GM19351 (cell line): Measurements from ENCODE around the gene TK2.

Experiments
- ATAC-seq: cut with Tn5 transposase; IDR thresholded peaks from one replicate; pipeline ENCODE4 v1.9.1; 2021; ENCODE audit warnings: mild to moderate bottlenecking, moderate library complexity; ENCODE audit not compliant: unreplicated experiment

Gene TK2

DNA sequence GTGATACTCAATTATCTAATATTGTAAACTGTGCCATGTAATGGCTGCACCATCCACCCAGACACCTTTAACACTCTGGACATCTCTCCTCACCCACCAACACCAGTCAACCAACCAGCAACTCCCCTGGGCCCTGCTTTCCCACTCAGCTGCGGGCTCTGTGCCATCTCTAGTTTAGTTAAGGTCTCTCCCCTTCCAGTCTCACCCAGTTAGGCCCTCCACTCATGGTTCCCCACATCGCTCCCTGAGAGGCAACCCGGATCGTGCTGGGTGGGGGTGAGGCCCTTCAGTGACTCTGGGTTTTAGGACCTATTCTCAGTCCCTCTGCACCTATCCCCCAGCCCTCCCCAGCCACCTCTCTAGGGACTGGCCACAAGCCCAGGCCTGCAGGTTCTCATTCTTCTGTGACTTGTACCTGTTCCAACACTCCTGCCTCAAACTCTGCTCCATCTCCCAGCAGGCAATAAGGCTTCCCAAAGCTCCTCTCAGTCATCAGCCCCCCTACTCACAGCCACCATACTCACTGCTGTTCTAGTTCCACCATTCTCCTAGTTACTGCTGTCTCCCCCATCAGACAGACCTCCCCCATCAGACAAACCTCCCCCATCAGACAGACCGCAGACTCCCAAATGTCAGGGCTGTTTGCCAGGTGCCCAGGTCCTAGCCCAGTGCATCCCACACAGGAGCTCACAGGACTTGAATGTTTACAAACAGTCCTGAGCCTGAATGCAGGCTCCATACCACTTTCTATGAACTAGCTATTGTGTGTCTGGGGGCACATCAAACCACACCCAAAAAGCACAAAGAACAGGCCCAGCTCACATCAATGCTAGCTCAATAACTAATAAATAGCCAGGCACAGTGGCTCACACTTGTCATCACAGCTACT is 2.6 kb downstream of the TK2 start:
- ATAC-seq, result no peak

DNA sequence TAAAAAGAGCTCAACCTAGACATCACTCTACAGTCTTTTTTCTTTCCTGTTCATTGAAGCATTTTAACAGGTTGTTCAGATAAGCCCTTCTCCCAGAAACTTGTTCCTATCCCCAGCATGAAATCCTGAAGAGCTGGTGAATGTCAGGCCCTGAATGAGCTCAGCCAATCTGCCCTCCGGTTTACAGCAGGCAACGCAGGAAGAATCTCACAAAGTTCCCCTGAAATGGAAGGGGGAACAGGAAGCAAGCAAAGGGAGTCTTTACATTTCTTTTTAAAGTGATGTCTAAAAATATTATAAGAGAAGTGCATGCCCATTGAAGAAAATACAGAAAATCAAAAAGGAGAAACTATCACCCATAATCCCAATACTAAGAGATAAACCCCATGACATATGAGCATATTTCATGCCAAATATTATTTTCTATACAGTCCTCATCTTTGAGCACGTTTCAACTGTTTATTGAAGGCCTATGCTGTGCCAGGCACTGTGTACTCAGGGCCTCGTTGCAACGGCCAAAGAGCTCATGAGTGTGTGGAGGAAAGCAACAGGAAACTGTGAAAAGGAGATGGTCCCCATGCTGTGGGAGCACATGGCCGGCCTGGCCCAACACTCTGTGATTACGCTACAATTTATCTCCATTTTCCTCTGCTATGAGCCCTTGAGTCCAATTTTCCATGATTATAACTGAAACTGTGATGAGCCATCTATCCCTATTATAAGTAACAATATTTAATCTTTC is 5.7 kb downstream of the TK2 start:
- ATAC-seq, result no peak

DNA sequence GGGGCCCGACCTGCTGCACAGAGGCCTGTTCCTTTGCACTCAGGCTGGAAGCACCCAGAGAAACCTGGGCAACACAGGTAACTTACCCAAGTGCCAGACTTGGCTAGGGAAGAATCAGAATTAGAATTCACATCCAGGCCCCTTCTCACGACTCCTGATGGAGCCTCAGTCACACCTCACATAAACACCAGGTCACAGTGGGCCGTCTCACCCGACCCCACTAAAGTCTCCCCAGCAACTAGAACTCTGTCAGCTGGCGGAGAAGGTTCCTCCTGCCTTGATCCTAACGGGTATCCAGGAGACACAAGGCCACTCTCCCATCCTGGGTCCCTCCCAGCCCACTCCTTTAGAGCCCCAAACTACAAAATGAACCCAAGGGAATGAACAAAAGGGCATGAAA is 6.4 kb downstream of the TK2 start:
- ATAC-seq, result no peak

DNA sequence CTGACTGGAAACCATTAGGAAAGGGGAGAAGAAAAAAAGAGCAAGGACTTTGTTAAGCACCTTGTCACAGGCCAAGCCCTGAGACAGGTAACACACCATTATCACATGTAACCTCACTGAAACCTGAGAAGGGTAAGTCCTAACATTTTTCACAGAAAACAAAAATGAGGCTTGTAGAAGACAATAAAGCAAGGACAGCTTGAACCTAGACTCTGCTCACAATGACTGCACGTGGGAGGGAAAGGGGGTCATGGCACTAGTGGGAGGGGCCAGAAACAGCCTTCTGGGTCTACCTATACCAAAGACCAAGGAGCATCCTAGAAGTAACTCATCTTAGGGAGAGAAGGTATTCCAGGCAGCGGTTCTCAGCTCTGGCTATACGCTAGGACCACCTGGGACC is 7.5 kb downstream of the TK2 start:
- no peak for ATAC-seq

DNA sequence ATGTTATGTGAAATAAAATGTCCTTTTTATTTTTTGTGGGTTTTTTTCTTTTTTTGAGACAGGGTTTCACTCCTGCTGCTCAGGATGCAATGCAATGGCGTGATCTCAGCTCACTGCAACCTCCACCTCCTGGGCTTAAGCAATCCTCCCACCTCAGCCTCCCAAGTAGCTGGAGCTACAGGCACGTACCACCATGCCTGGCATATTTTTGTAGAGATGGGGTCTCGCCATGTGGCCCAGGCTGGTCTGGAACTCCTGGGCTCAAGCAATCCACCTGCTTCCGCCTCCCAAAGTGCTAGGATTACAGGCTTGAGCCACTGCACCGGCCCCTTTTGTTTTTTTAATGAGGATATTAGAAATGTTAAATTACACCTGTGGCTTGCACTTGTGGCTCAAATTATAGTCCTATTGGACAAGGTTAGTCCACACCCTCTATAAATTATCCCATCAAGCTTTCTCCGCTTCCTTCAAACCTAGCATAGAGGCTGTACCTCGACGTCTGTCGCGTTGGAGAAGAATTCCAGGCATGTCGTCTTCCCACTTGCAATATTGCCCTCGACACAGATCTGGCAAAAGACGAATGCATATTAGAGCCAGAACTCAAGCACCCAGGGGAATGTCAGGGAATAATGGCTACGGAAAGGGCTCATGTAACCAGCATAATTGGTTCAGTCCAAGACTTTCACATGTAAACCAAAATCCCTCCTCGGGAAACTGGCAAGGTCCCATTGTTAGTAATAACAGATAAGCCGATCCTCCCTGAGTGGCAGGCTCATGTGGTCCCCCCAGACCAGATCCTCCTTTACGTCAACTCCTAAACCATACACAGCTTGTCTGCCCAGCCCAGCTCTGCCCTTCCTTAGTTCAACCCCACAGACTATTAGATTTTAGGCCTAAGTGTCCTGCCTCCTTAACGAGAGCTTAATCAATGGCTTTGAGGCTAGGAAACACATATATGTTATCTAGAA is 8.2 kb downstream of the TK2 start:
- no peak for ATAC-seq

DNA sequence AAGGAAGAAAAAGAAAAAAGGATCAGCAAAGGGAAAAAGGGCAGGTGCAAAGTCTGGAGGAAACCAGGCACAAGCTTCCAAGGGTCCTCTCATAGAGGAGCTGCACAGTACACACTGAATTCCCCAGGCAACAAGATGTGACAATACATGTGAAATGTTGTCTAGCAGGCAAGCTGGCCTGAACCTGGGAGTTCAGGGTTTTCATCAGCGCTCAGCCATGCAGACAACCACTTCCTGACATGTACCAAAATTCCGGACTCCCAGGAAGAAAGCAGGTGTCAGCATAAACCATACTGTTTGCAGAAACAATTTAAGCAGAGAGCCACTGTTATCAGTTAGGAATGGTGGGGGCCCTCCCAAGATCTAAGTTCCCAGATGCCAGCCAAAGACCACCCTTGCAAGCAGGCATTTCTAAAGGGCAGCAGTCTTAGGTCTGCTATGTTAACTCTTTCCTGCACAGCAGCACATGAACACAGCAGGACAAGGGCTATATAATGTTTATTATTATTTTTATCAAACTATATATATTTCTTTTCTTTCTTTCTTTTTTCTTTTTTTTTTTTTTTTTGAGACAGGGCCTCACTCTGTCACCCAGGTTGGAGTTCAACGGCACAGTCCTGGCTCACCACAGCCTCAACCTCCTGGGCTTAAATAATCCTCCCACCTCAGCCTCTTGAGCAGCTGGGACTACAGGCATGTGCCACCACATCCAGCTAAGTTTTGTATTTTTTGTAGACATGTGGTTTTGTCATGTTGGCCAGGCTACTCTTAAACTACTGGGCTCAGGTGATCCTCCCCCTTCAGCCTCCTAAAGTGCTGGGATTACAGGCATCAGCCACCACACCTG is 10.1 kb downstream of the TK2 start:
- ATAC-seq, result peak; percentile 80

DNA sequence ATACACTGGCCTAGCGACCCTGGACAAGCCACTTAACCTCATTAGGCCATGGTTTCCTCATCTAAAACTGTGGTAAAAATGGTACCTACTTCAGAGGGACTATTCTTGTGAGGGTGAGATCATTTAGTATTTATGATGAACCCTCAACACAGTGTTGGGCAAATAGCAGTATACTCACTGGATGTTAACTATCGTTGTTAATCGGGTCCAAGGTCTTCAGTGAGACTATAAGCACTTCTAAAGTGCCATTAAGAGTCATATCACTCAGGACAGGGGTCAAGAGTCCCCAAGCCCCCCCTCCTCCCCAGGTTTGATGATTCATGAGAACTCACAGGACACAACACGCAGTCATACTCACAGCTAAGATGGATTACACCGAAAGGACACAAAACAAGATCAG is 11.0 kb downstream of the TK2 start:
- ATAC-seq, result no peak

DNA sequence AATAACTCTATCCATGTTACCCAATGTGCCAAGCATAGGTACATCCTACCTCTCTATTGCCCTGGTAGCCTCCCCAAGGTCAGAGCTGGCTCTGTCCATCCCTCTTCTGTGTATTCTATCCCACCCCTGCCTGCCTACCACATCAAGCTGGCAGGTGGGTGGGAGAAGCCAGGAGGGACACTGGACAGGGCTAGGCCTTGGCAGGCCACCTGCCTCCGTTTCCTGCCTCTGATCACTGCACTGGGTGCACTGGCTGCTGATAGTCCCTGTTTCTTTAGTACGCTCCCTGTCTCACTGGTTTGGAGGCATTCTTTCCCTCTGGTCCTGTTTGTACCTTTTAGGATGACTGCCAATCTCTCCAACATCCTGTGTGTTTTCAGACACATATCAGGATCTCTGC is 12.7 kb downstream of the TK2 start:
- no peak for ATAC-seq

DNA sequence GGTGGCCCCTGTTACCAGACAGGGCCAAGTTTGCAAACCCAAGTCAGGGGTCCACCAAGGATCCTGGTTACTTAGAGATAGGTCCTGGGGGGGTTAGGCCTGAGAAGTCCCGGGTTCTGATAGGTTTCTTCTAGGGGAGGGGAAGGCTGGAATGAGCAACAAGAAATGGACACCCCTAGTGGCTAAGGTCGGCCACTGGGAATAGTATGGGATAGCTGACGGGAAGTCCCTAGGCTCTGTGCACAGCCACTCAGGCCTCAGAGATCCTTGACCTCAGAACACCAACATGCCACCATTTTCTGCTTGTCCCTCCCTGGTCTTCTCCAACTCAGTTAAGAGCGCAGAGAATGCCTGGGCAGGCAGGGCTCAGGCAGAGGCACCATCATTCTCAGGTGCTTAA is 13.4 kb downstream of the TK2 start:
- ATAC-seq, result no peak

DNA sequence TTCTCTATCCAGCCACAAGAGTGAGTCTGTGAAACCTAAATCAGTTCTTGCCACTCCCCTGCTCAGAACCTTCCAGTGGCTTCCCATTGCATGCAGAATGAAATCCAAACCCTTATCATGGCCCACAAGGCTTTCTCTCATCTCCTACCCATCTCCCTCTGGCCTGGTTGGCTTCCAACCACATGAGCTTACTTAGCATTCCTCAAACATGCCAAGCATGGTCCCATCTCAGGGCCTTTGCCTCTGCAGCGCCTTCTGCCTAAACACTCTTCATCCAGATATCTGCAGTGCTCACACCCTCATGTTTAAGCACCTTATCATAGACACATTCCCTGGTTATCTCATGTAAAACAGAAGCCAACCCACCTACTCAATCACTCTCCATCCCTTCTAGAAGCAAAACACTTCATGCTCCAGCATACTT is 15.5 kb downstream of the TK2 start:
- no peak for ATAC-seq

DNA sequence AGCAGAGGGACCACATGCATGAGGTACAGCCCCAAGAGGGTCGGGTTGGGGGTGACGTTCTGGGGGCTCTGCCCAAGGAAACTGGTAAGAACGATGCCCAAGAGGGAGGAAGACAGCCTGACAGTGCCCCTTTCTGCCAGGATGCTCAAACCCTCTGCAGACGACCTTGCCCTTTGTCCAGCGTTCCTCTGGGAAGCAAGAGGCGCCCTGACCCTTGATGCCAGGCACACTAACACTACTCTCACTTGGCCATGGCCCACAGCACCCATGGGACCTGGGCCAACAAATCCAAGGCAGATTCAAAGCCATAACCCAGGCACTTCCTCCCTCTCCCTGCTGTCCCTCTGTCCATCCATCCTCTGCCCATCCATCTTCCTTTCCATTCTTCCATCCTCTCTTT is 20.4 kb downstream of the TK2 start:
- no peak for ATAC-seq

DNA sequence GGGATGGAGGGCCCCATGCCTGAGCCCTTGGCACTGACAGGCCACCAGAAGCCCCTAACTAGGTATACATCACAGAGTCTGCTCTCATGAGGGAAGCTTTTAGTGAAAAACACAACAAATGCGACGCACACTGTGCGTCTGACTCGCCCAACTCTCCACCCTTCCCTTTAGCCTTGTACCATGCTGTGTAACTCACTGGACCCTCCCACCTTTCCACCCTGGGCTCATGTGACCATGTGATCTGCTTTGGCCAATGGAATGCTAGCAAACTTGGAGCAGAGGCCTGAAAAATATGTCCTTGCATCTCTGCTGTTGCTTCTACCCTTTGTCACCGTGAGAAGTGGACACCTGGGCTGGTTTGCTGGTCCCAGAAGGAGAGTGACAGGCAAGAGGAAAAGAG is 21.6 kb downstream of the TK2 start:
- no peak for ATAC-seq

DNA sequence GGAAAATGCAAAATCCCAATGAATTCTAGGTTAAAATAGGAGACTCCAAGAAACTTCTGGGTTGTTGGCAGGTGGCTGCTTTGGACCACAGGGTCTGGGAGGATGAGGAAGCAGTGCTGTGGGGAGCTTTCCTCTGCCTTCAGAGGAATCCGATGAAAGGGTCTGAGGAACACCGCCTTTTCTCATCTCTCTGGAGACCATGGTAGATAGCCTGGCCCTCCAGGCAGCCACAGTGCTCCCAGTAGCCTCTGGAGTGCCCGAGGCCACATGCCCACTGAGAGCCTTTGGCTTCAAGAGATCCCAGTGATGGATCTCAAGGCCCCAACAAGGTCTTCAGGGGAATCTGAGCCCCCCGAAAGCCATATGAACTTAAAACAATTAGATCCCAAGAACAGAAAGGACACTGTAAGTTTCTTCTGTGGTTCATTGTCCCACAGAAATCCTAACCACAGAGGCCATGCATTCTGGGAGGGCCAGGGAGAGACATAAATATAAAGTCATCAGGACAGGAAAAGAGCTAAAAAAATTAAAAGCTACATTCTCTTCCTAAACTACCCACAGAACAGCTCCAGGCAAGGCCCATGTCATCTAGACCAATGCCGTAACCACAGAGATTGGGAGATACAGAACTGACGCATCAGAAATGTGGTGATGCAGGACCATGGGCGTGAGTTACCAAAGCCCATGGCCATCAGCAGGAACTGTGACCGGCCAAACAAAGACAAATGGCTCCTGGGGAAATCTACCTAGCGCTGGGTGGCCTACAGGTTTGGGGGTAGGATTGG is 24.3 kb downstream of the TK2 start:
- ATAC-seq, result no peak

DNA sequence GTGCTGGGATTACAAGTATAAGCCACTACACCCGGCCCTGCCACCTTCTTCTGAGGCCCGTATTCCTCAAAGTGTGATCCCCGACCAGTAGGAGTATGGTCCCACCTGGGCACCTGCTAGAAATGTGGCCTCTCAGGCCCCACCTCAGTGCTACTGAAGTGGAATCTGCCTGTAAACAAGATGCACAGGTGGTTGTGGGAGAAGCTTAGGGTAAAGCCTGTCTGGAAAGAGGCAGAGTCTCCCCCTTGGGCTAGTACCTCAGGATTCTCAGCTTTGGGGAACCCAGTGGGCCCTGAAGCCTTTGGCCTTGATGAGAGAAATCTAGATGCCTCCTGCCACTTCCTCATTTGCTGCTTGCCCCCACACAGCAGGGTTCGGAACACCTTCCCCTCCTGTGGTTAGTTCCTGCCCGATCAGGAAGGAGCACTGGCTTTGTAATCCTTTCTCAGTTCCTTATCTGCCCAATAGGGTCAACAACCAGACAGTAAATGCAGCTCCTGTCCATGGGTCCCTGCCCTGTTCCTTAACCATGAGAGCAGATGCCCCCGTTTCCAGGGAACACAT is 25.2 kb downstream of the TK2 start:
- peak; percentile 72 for ATAC-seq

DNA sequence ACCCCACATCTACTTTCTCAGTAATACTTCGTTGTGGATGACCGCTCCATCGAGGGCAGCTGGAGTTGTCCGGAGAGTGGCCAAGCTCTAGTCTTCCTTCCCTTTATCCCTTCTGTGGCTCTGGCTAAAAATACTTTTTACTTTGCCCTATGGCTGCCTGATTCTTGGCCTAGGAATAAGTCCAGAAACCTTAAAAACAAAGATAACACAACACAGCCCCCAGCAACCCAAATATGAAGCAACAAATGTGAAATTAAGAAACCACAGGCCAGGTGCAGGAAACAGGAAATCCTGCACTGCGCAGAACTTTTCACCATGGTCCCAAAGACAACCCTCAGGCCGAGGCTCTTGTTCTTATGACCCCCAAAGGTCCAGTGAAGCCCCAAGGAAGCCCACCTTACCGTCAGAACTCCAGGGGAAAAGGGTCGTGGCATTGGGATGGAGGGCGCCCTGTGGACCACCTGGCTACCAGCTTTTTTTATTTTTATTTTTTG is 26.0 kb downstream of the TK2 start:
- ATAC-seq, result peak; percentile 38

DNA sequence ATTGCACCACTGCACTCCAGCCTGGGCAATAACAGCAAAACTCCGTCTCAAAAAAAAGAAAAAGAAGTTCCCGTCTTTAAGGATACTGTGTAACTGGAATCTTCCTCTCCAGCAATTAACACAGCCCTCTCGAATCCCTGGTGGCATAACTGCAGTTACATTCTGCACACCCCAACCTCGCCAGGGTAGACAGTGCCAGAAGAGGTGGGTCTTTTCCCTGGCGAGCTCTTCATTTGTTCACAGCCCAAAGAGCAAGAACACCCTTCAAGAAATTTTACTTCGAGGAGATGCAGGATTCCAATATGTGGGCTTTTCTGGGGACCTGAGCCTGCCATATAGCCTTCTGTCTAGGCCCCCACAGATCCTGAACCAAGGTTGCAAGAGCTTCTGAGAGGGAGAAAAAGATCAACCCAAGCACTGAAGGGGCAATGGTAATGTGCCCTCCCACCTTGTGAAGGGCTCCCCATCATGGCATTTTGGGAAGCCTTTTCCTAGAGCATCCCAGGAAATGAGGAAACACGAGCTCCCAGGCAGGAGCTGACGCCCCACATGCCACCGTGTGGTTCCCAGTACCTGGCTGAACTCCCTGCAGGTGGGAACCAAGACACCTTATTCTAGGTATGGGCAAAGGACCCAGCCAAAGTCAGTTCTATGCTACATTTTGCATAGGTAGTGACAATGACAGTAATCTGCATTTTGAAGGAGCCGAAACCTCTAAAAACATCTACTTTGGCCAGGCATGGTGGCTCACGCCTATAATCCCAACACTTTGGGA is 26.9 kb downstream of the TK2 start:
- no peak for ATAC-seq

DNA sequence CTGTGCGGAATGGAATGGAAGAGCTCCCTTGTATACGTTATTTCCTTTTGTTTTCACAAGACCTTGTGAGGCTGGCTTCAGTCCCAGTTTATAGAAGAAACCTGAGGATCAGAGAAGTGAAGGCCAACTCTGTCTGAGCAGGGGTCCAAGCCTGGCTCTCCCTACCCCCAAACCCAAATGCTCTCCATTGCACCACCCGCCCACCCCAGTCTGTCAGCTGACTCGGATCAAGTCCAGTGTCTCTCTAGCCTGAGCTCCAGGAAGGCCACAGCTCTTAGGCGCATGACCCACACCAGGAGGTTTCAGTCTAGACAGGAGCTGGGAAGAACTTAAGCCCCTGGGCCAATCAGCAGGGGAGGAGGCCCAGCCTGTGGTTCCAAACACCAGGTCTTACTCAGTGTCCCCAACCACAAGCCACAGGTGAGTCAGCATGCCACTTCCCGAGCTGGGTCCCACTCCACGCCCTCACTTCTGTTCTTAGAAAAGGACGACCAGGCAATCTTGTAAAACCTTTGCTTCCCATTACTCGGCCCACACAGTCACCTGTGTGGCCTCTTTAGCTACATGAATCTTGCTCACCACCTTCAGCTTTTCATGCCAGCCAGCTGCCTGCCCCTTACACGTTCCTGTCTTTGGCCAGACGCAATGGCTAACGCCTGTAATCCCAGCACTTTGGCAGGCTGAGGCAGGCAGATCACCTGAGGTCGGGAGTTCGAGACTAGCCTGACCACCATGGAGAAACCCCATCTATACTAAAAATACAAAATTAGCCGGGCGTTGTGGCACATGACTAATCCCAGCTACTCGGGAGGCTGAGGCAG is 27.8 kb downstream of the TK2 start:
- ATAC-seq, result peak; percentile 63
